ENCODE results near the gene AKAP6.

AKAP6 gene

GRCh38 chr14:32639208-32639607 is 310.1 kb downstream of the AKAP6 start:
- Histone ChIP-seq H3K36me3 (ENCODE audit: insufficient read depth, low read length) (no peaks in the 10 kb centered on the region), H3K27me3 (ENCODE audit: control insufficient read depth in 1 of 2, insufficient read depth in 2 of 2, low read length in 2 of 2) (no peaks in the 10 kb centered on the region), H3K9ac (ENCODE audit: low read length) (no peak overlapping the region), H3K9me3 (ENCODE audit: low read length) (no peaks in the 10 kb centered on the region), H3K27ac (ENCODE audit: low read depth, low read length) (no peak overlapping the region), H3K4me1 (ENCODE audit: insufficient read depth, low read length) (no peaks in the 10 kb centered on the region), H3K4me3 (ENCODE audit: low read depth in 1 of 2, low read length in 2 of 2) (no peak overlapping the region)

GRCh38 chr14:32645551-32645950 is 316.5 kb downstream of the AKAP6 start:
- Histone ChIP-seq H3K4me3 (ENCODE audit: low read depth in 1 of 2, low read length in 2 of 2) (no peak overlapping the region), H3K9ac (ENCODE audit: low read length) (no peak overlapping the region), H3K9me3 (ENCODE audit: low read length) (no peaks in the 10 kb centered on the region), H3K36me3 (ENCODE audit: insufficient read depth, low read length) (no peaks in the 10 kb centered on the region), H3K27ac (ENCODE audit: low read depth, low read length) (no peak overlapping the region), H3K4me1 (ENCODE audit: insufficient read depth, low read length) (peaks cover 10% of the 10 kb centered on the region), H3K27me3 (ENCODE audit: control insufficient read depth in 1 of 2, insufficient read depth in 2 of 2, low read length in 2 of 2) (no peaks in the 10 kb centered on the region)

GRCh38 chr14:32648434-32648833 is 319.3 kb downstream of the AKAP6 start:
- H3K4me3 ChIP-seq (ENCODE audit: low read depth in 1 of 2, low read length in 2 of 2), result no peak overlapping the region
- no peak overlapping the region for H3K27ac ChIP-seq (ENCODE audit: low read depth, low read length)
- peaks cover 10% of the 10 kb centered on the region for H3K4me1 ChIP-seq (ENCODE audit: insufficient read depth, low read length)
- H3K9me3 ChIP-seq (ENCODE audit: low read length), result no peaks in the 10 kb centered on the region
- no peaks in the 10 kb centered on the region for H3K36me3 ChIP-seq (ENCODE audit: insufficient read depth, low read length)
- no peak overlapping the region for H3K9ac ChIP-seq (ENCODE audit: low read length)
- H3K27me3 ChIP-seq (ENCODE audit: control insufficient read depth in 1 of 2, insufficient read depth in 2 of 2, low read length in 2 of 2), result no peaks in the 10 kb centered on the region

- no peaks in the 10 kb centered on the region for H3K36me3 ChIP-seq (ENCODE audit: insufficient read depth, low read length)
- H3K4me1 ChIP-seq (ENCODE audit: insufficient read depth, low read length), result peaks cover 10% of the 10 kb centered on the region
- H3K9me3 ChIP-seq (ENCODE audit: low read length), result no peaks in the 10 kb centered on the region
- H3K27ac ChIP-seq (ENCODE audit: low read depth, low read length), result no peak overlapping the region
- no peak overlapping the region for H3K4me3 ChIP-seq (ENCODE audit: low read depth in 1 of 2, low read length in 2 of 2)
- no peaks in the 10 kb centered on the region for H3K27me3 ChIP-seq (ENCODE audit: control insufficient read depth in 1 of 2, insufficient read depth in 2 of 2, low read length in 2 of 2)
- no peak overlapping the region for H3K9ac ChIP-seq (ENCODE audit: low read length)
These were observed 320.9 kb downstream of the AKAP6 start for GRCh38 chr14:32650030-32650429.

GRCh38 chr14:32650665-32651064 is 321.6 kb downstream of the AKAP6 start:
- Histone ChIP-seq H3K9me3 (ENCODE audit: low read length) (no peaks in the 10 kb centered on the region), H3K27ac (ENCODE audit: low read depth, low read length) (no peak overlapping the region), H3K4me1 (ENCODE audit: insufficient read depth, low read length) (peaks cover 10% of the 10 kb centered on the region), H3K27me3 (ENCODE audit: control insufficient read depth in 1 of 2, insufficient read depth in 2 of 2, low read length in 2 of 2) (no peaks in the 10 kb centered on the region), H3K36me3 (ENCODE audit: insufficient read depth, low read length) (no peaks in the 10 kb centered on the region), H3K9ac (ENCODE audit: low read length) (no peak overlapping the region), H3K4me3 (ENCODE audit: low read depth in 1 of 2, low read length in 2 of 2) (no peak overlapping the region)

GRCh38 chr14:32654106-32654505 is 325.0 kb downstream of the AKAP6 start:
- no peak overlapping the region for H3K4me3 ChIP-seq (ENCODE audit: low read depth in 1 of 2, low read length in 2 of 2)
- H3K27ac ChIP-seq (ENCODE audit: low read depth, low read length), result no peak overlapping the region
- no peaks in the 10 kb centered on the region for H3K4me1 ChIP-seq (ENCODE audit: insufficient read depth, low read length)
- H3K27me3 ChIP-seq (ENCODE audit: control insufficient read depth in 1 of 2, insufficient read depth in 2 of 2, low read length in 2 of 2), result no peaks in the 10 kb centered on the region
- H3K36me3 ChIP-seq (ENCODE audit: insufficient read depth, low read length), result no peaks in the 10 kb centered on the region
- H3K9me3 ChIP-seq (ENCODE audit: low read length), result no peaks in the 10 kb centered on the region
- no peak overlapping the region for H3K9ac ChIP-seq (ENCODE audit: low read length)

- H3K27ac ChIP-seq (ENCODE audit: low read depth, low read length), result no peak overlapping the region
- H3K4me3 ChIP-seq (ENCODE audit: low read depth in 1 of 2, low read length in 2 of 2), result no peak overlapping the region
- no peaks in the 10 kb centered on the region for H3K9me3 ChIP-seq (ENCODE audit: low read length)
- no peaks in the 10 kb centered on the region for H3K4me1 ChIP-seq (ENCODE audit: insufficient read depth, low read length)
- H3K27me3 ChIP-seq (ENCODE audit: control insufficient read depth in 1 of 2, insufficient read depth in 2 of 2, low read length in 2 of 2), result no peaks in the 10 kb centered on the region
- H3K36me3 ChIP-seq (ENCODE audit: insufficient read depth, low read length), result no peaks in the 10 kb centered on the region
- H3K9ac ChIP-seq (ENCODE audit: low read length), result no peak overlapping the region
These were observed 327.5 kb downstream of the AKAP6 start for GRCh38 chr14:32656601-32657000.

GRCh38 chr14:32657081-32657480 is 328.0 kb downstream of the AKAP6 start:
- no peaks in the 10 kb centered on the region for H3K4me1 ChIP-seq (ENCODE audit: insufficient read depth, low read length)
- H3K27ac ChIP-seq (ENCODE audit: low read depth, low read length), result no peak overlapping the region
- H3K9me3 ChIP-seq (ENCODE audit: low read length), result no peaks in the 10 kb centered on the region
- no peak overlapping the region for H3K4me3 ChIP-seq (ENCODE audit: low read depth in 1 of 2, low read length in 2 of 2)
- no peak overlapping the region for H3K9ac ChIP-seq (ENCODE audit: low read length)
- no peaks in the 10 kb centered on the region for H3K36me3 ChIP-seq (ENCODE audit: insufficient read depth, low read length)
- H3K27me3 ChIP-seq (ENCODE audit: control insufficient read depth in 1 of 2, insufficient read depth in 2 of 2, low read length in 2 of 2), result no peaks in the 10 kb centered on the region

- Histone ChIP-seq H3K27ac (ENCODE audit: low read depth, low read length) (no peak overlapping the region), H3K4me3 (ENCODE audit: low read depth in 1 of 2, low read length in 2 of 2) (no peak overlapping the region), H3K27me3 (ENCODE audit: control insufficient read depth in 1 of 2, insufficient read depth in 2 of 2, low read length in 2 of 2) (no peaks in the 10 kb centered on the region), H3K9me3 (ENCODE audit: low read length) (no peaks in the 10 kb centered on the region), H3K4me1 (ENCODE audit: insufficient read depth, low read length) (no peaks in the 10 kb centered on the region), H3K9ac (ENCODE audit: low read length) (no peak overlapping the region), H3K36me3 (ENCODE audit: insufficient read depth, low read length) (no peaks in the 10 kb centered on the region)
These were observed 332.1 kb downstream of the AKAP6 start for GRCh38 chr14:32661216-32661615.

- no peaks in the 10 kb centered on the region for H3K9me3 ChIP-seq (ENCODE audit: low read length)
- no peaks in the 10 kb centered on the region for H3K27me3 ChIP-seq (ENCODE audit: control insufficient read depth in 1 of 2, insufficient read depth in 2 of 2, low read length in 2 of 2)
- no peak overlapping the region for H3K27ac ChIP-seq (ENCODE audit: low read depth, low read length)
- H3K9ac ChIP-seq (ENCODE audit: low read length), result no peak overlapping the region
- H3K4me1 ChIP-seq (ENCODE audit: insufficient read depth, low read length), result no peaks in the 10 kb centered on the region
- no peaks in the 10 kb centered on the region for H3K36me3 ChIP-seq (ENCODE audit: insufficient read depth, low read length)
- H3K4me3 ChIP-seq (ENCODE audit: low read depth in 1 of 2, low read length in 2 of 2), result no peak overlapping the region
These were observed 333.1 kb downstream of the AKAP6 start for GRCh38 chr14:32662211-32662610.

- no peaks in the 10 kb centered on the region for H3K9me3 ChIP-seq (ENCODE audit: low read length)
- no peak overlapping the region for H3K27ac ChIP-seq (ENCODE audit: low read depth, low read length)
- H3K36me3 ChIP-seq (ENCODE audit: insufficient read depth, low read length), result no peaks in the 10 kb centered on the region
- no peak overlapping the region for H3K4me3 ChIP-seq (ENCODE audit: low read depth in 1 of 2, low read length in 2 of 2)
- no peaks in the 10 kb centered on the region for H3K27me3 ChIP-seq (ENCODE audit: control insufficient read depth in 1 of 2, insufficient read depth in 2 of 2, low read length in 2 of 2)
- no peaks in the 10 kb centered on the region for H3K4me1 ChIP-seq (ENCODE audit: insufficient read depth, low read length)
- H3K9ac ChIP-seq (ENCODE audit: low read length), result no peak overlapping the region
These were observed 337.2 kb downstream of the AKAP6 start for GRCh38 chr14:32666308-32666707.

- no peaks in the 10 kb centered on the region for H3K4me1 ChIP-seq (ENCODE audit: insufficient read depth, low read length)
- no peaks in the 10 kb centered on the region for H3K36me3 ChIP-seq (ENCODE audit: insufficient read depth, low read length)
- H3K4me3 ChIP-seq (ENCODE audit: low read depth in 1 of 2, low read length in 2 of 2), result no peak overlapping the region
- no peak overlapping the region for H3K27ac ChIP-seq (ENCODE audit: low read depth, low read length)
- no peaks in the 10 kb centered on the region for H3K9me3 ChIP-seq (ENCODE audit: low read length)
- no peak overlapping the region for H3K9ac ChIP-seq (ENCODE audit: low read length)
- H3K27me3 ChIP-seq (ENCODE audit: control insufficient read depth in 1 of 2, insufficient read depth in 2 of 2, low read length in 2 of 2), result no peaks in the 10 kb centered on the region
These were observed 338.2 kb downstream of the AKAP6 start for GRCh38 chr14:32667287-32667686.
